ENCODE measurements around the gene ZNF365.

Gene ZNF365

DNA sequence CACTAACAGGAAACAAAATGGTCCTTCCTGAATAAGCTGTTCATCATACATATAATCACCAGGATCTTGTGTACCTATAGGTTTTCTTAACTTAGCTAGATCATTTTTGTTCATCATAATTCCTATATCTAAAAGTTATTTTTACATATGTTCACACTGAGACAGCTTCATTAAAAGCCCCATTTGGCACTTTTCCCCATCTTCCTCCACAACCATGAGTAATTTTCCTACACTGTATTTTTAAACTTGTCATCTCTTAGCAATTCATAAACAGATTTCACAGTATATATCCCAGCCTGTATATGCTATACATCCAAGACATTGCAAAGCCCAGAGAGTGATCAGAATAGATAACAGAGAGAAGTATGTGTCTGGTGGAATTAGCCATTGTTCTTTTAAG lies 28.3 kb downstream of the ZNF365 start:
- TF ChIP-seq TAF1 (IDR thresholded peaks at IDR 0.05; ENCODE audit: borderline replicate concordance, insufficient read depth, low read length) (no peak), REST (IDR thresholded peaks at IDR 0.05; ENCODE audit: insufficient read depth in 1 of 2, low read depth in 2 of 2, low read length in 2 of 2) (no peak), SIN3A (IDR thresholded peaks at IDR 0.05; ENCODE audit: borderline replicate concordance, insufficient read depth, low read length) (no peak)

DNA sequence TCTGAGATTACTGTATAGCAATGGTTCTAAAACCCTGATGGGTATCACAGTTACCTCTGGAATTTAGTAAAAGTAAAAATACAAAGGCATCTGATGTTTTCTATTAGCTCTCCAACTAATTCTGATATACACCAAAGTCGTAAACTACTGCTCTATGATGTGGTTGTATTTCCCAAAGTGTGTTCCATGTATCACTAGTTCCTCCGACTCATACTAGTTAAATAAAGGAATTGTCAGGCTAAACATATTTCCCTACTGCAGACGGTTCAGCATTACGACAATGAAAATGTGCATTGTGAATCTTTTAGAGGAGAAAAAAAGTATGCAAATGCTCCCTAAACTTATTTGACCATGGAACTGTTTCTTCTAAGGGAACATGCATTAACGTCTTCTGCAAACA lies 38.9 kb downstream of the ZNF365 start:
- no peak for TF ChIP-seq REST (IDR thresholded peaks at IDR 0.05; ENCODE audit: insufficient read depth in 1 of 2, low read depth in 2 of 2, low read length in 2 of 2)
- no peak for TF ChIP-seq SIN3A (IDR thresholded peaks at IDR 0.05; ENCODE audit: borderline replicate concordance, insufficient read depth, low read length)
- no peak for TF ChIP-seq FOXP2 (optimal IDR thresholded peaks at IDR 0.05; ENCODE audit: borderline replicate concordance, extremely low read depth, extremely low read length, insufficient read depth)
- no peak for TF ChIP-seq POLR2AphosphoS5 (IDR thresholded peaks at IDR 0.05; ENCODE audit: low read depth, low read length)
- no peak for TF ChIP-seq TAF1 (IDR thresholded peaks at IDR 0.05; ENCODE audit: borderline replicate concordance, insufficient read depth, low read length)

DNA sequence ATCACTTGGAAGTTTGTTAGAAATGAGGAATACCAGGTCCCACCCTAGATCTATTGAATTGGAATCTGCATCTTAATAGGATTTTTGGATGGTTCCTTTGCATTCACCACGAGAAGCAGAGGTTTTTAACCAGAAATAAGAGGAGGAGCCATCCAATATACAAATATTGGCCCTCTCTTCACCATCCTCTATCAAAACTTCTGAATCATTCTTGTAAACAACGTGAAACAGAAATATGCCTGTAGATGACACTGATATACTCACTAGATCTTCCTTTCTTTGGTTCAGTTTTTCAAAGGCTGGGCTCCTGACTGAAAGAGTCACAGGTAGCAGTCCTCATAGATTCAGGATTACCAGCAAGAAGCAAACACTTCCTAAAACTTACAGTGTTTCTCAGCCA lies 39.5 kb downstream of the ZNF365 start:
- TF ChIP-seq FOXP2 (optimal IDR thresholded peaks at IDR 0.05; ENCODE audit: borderline replicate concordance, extremely low read depth, extremely low read length, insufficient read depth) (no peak), REST (IDR thresholded peaks at IDR 0.05; ENCODE audit: insufficient read depth in 1 of 2, low read depth in 2 of 2, low read length in 2 of 2) (no peak), SIN3A (IDR thresholded peaks at IDR 0.05; ENCODE audit: borderline replicate concordance, insufficient read depth, low read length) (no peak)

DNA sequence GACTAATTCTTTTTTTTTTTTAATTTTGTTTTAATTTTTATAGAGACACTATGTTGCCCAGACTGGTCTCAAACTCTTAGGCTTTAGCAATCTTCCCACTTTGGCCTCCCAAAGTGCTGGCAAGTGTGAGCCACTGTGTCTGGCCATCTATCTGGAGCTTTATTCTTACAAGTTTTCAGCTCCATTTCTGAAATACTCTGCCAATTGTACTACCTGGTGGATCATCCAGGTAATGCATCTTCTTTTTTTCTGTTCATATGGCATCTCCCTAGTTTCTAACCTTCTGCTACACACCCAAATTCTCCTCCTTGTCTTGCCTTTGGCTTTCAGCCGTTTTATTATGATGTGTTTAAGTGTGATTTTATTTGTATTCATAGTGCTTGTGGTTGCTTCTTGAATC lies 40.2 kb downstream of the ZNF365 start:
- TF ChIP-seq REST (IDR thresholded peaks at IDR 0.05; ENCODE audit: insufficient read depth in 1 of 2, low read depth in 2 of 2, low read length in 2 of 2) (no peak), FOXP2 (optimal IDR thresholded peaks at IDR 0.05; ENCODE audit: borderline replicate concordance, extremely low read depth, extremely low read length, insufficient read depth) (no peak), POLR2AphosphoS5 (IDR thresholded peaks at IDR 0.05; ENCODE audit: low read depth, low read length) (no peak), TAF1 (IDR thresholded peaks at IDR 0.05; ENCODE audit: borderline replicate concordance, insufficient read depth, low read length) (no peak), SIN3A (IDR thresholded peaks at IDR 0.05; ENCODE audit: borderline replicate concordance, insufficient read depth, low read length) (no peak)

DNA sequence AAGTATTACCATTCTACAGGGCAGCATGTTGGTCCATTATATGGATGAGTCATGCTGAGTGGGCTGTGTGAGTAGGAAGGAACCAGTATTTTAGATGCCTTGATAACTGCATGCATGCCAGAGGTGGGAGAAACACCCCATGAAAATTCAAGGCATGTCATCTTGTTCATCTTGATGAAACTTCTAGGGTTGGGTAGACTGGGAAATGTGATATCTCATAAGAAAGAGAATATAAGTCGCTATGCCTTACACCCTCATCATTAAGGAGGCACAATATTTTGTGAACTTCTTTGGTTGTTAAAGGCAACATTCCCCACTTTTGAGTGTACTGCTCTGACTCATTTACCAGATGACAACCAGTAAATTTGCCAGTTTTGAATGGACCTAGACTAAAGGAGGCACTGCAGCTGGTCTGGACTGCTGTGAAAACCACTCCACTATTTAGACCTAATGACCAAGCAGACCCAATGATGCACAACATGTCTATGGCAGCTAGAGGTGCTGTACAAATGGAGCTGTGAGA lies 48.0 kb downstream of the ZNF365 start:
- TF ChIP-seq TAF1 (IDR thresholded peaks at IDR 0.05; ENCODE audit: borderline replicate concordance, insufficient read depth, low read length) (no peak), FOXP2 (optimal IDR thresholded peaks at IDR 0.05; ENCODE audit: borderline replicate concordance, extremely low read depth, extremely low read length, insufficient read depth) (no peak)
